Activated naive CD4-positive, alpha-beta T cell treated with anti-CD3 and anti-CD28 coated beads, Interleukin-2, amount 50 U/mL, for 72 hours (primary cell): ENCODE results near the gene KLLN. TPM values are rescaled to one million over a fixed set of nuclear protein-coding genes. Genes with fewer than 3 reads are reported as not detected.

Experiments used
- ATAC-seq, 2 donors: fragments of 150-1000 bp; cut with Tn5 transposase; 2 replicates each; pipeline ENCODE4 v1.10.0; 2021; ENCODE audit warnings: mild to moderate bottlenecking in 2 of 2, moderate library complexity in 2 of 2
- DNase-seq, 2 donors: peaks; one replicate each; pipeline ENCODE4 v3.0.0; 2021 to 2022; ENCODE audit warnings: low spot score in 2 of 2
- H3K27ac Mint-ChIP-seq, 2 donors: one replicate each; pipeline ENCODE4 v1.8.0; 2022; ENCODE audit warnings: mild to moderate bottlenecking in 2 of 2, mixed read lengths in 2 of 2
- H3K36me3 Mint-ChIP-seq, 2 donors: one replicate each; pipeline ENCODE4 v1.8.0; 2022; ENCODE audit warnings: mixed read lengths in 2 of 2
- H3K9me3 Mint-ChIP-seq, 2 donors: one replicate each; pipeline ENCODE4 v1.8.0; 2022; ENCODE audit warnings: mixed read lengths in 2 of 2
- total RNA-seq, 2 donors: library from RNA; stranded (reverse); gene quantifications; one replicate each; pipeline ENCODE4 v1.2.3, GENCODE V29; 2022

The KLLN gene
- total RNA-seq, 2 donors from 2014 or later: 0.16 to 0.50 TPM

GRCh38 chr10:87827681-87828080 lies 35.7 kb downstream of the KLLN start:
- peak; percentile 47 to 58 for ATAC-seq
- no peak overlapping the region for H3K27ac Mint-ChIP-seq
- peaks cover 0 to 3% of the 10 kb centered on the region in 2 donors for H3K9me3 Mint-ChIP-seq

GRCh38 chr10:87826653-87827052 lies 36.7 kb downstream of the KLLN start:
- Mint-ChIP-seq H3K36me3 (peaks cover 0 to 6% of the 10 kb centered on the region in 2 donors), H3K9me3 (peaks cover 0 to 3% of the 10 kb centered on the region in 2 donors), H3K27ac (no peak overlapping the region)
- ATAC-seq (no peak), DNase-seq (no peak)

More at GRCh38 chr10:87827681-87828080, 35.7 kb downstream of the KLLN start:
- no peak for DNase-seq
- H3K36me3 Mint-ChIP-seq: peaks cover 0 to 6% of the 10 kb centered on the region in 2 donors

- DNase-seq: no peak
- no peak for ATAC-seq
- Mint-ChIP-seq H3K36me3 (peaks cover 10% of the 10 kb centered on the region in 2 donors), H3K9me3 (no peaks in the 10 kb centered on the region), H3K27ac (peak overlapping the region in 1 of 2 donors; percentile 98)
Measured at GRCh38 chr10:87819289-87819585, 44.1 kb downstream of the KLLN start.

GRCh38 chr10:87818505-87819288 lies 44.6 kb downstream of the KLLN start:
- Mint-ChIP-seq H3K27ac (peak overlapping the region; percentile 98 to 99), H3K9me3 (no peaks in the 10 kb centered on the region), H3K36me3 (peaks cover 10% of the 10 kb centered on the region in 2 donors)
- peak; percentile 56 to 64 for DNase-seq
- ATAC-seq: peak; percentile 72

GRCh38 chr10:87817609-87818504 lies 45.5 kb downstream of the KLLN start, which contains the start of gene ATAD1:
Gene ATAD1, minus strand, starts transcription at chr10:87818226. Its CDS starts 3,627 bp downstream, at chr10:87814599.
- DNase-seq: peak; percentile 83 to 91
- peak; percentile 87 to 92 for ATAC-seq
- Mint-ChIP-seq H3K36me3 (peaks cover 10% of the 10 kb centered on the region in 2 donors), H3K9me3 (no peaks in the 10 kb centered on the region), H3K27ac (peak within 1 kb of the TSS; percentile 98 to 99)

- peak overlapping the region; percentile 98 to 99 for H3K27ac Mint-ChIP-seq
- ATAC-seq (no peak), DNase-seq (no peak)
- H3K36me3 Mint-ChIP-seq: peaks cover 10 to 17% of the 10 kb centered on the region in 2 donors
- no peaks in the 10 kb centered on the region for H3K9me3 Mint-ChIP-seq
Measured at GRCh38 chr10:87816898-87817608, 46.3 kb downstream of the KLLN start.

GRCh38 chr10:87816163-87816897 lies 47.0 kb downstream of the KLLN start:
- no peak for DNase-seq
- Mint-ChIP-seq H3K27ac (peak overlapping the region in 1 of 2 donors; percentile 98), H3K36me3 (peaks cover 17 to 25% of the 10 kb centered on the region in 2 donors), H3K9me3 (no peaks in the 10 kb centered on the region)
- ATAC-seq: no peak

Other genes starting within 250 kb of the KLLN start
- 1 to 10 TPM in 1 of 2 donors, under 1 TPM in 1; 0.05 to 1.5 TPM for gene PAPSS2, start 203.7 kb downstream of the KLLN start, total RNA-seq
- gene ATAD1, start 45.3 kb downstream of the KLLN start, total RNA-seq: 10 to 100 TPM; 35.0 to 51.6 TPM
- gene PTEN, start 92 bp upstream of the KLLN start, total RNA-seq: 10 to 100 TPM; 36.6 to 54.3 TPM